Stimulated activated naive CD8-positive, alpha-beta T cell treated with anti-CD3 and anti-CD28 coated beads, Interleukin-15, Interleukin-2, amounts not matched to agents 100 ng/mL and 50 ng/mL, for 24 hours (primary cell): Measurements from ENCODE around the gene SNRPF.

Experiments used
- H3K27ac Mint-ChIP-seq: one replicate; pipeline ENCODE4 v1.8.0; 2021; ENCODE audit warnings: mild to moderate bottlenecking, mixed read lengths
- H3K27me3 Mint-ChIP-seq: one replicate; pipeline ENCODE4 v1.8.0; 2021; ENCODE audit warnings: mixed read lengths
- H3K36me3 Mint-ChIP-seq: one replicate; pipeline ENCODE4 v1.8.0; 2021; ENCODE audit warnings: low read depth, mixed read lengths
- H3K4me1 Mint-ChIP-seq: one replicate; pipeline ENCODE4 v1.8.0; 2021; ENCODE audit warnings: low read depth, mixed read lengths
- H3K4me3 Mint-ChIP-seq: one replicate; pipeline ENCODE4 v1.8.0; 2021; ENCODE audit warnings: mild to moderate bottlenecking, mixed read lengths
- H3K9me3 Mint-ChIP-seq: one replicate; pipeline ENCODE4 v1.8.0; 2021; ENCODE audit warnings: mixed read lengths

The SNRPF gene

GRCh38 chr12:95882080-95882479 is 23.3 kb downstream of the SNRPF start:
- Mint-ChIP-seq H3K27me3 (peaks cover 4% of the 10 kb centered on the region), H3K4me1 (no peaks in the 10 kb centered on the region), H3K36me3 (no peaks in the 10 kb centered on the region), H3K4me3 (no peak overlapping the region), H3K27ac (no peak overlapping the region), H3K9me3 (no peaks in the 10 kb centered on the region)

- Mint-ChIP-seq H3K27me3 (peaks cover 8% of the 10 kb centered on the region), H3K9me3 (no peaks in the 10 kb centered on the region), H3K36me3 (no peaks in the 10 kb centered on the region), H3K4me1 (no peaks in the 10 kb centered on the region), H3K27ac (no peak overlapping the region), H3K4me3 (no peak overlapping the region)
Observed at GRCh38 chr12:95882873-95883272, 24.1 kb downstream of the SNRPF start.

GRCh38 chr12:95884998-95885397 is 26.2 kb downstream of the SNRPF start:
- H3K4me1 Mint-ChIP-seq, result no peaks in the 10 kb centered on the region
- no peaks in the 10 kb centered on the region for H3K9me3 Mint-ChIP-seq
- no peaks in the 10 kb centered on the region for H3K36me3 Mint-ChIP-seq
- H3K4me3 Mint-ChIP-seq, result no peak overlapping the region
- H3K27ac Mint-ChIP-seq, result no peak overlapping the region
- H3K27me3 Mint-ChIP-seq, result peaks cover 11% of the 10 kb centered on the region

GRCh38 chr12:95887311-95887710 is 28.6 kb downstream of the SNRPF start:
- Mint-ChIP-seq H3K4me3 (no peak overlapping the region), H3K27me3 (peaks cover 14% of the 10 kb centered on the region)

GRCh38 chr12:95890958-95891357 is 32.2 kb downstream of the SNRPF start:
- Mint-ChIP-seq H3K27ac (no peak overlapping the region), H3K36me3 (no peaks in the 10 kb centered on the region), H3K9me3 (no peaks in the 10 kb centered on the region), H3K27me3 (peaks cover 23% of the 10 kb centered on the region), H3K4me3 (no peak overlapping the region), H3K4me1 (no peaks in the 10 kb centered on the region)

More at GRCh38 chr12:95887311-95887710, 28.6 kb downstream of the SNRPF start:
- Mint-ChIP-seq H3K4me1 (no peaks in the 10 kb centered on the region), H3K9me3 (no peaks in the 10 kb centered on the region), H3K36me3 (no peaks in the 10 kb centered on the region), H3K27ac (no peak overlapping the region)

- Mint-ChIP-seq H3K9me3 (no peaks in the 10 kb centered on the region), H3K27ac (no peak overlapping the region), H3K4me3 (no peak overlapping the region), H3K27me3 (peaks cover 21% of the 10 kb centered on the region), H3K4me1 (no peaks in the 10 kb centered on the region), H3K36me3 (no peaks in the 10 kb centered on the region)
Observed at GRCh38 chr12:95896846-95897245, 38.1 kb downstream of the SNRPF start.

GRCh38 chr12:95898081-95898480 is 39.3 kb downstream of the SNRPF start:
- peaks cover 25% of the 10 kb centered on the region for H3K27me3 Mint-ChIP-seq
- no peaks in the 10 kb centered on the region for H3K36me3 Mint-ChIP-seq
- no peak overlapping the region for H3K4me3 Mint-ChIP-seq
- no peaks in the 10 kb centered on the region for H3K4me1 Mint-ChIP-seq
- H3K9me3 Mint-ChIP-seq, result peaks cover under 1% of the 10 kb centered on the region
- no peak overlapping the region for H3K27ac Mint-ChIP-seq

- no peaks in the 10 kb centered on the region for H3K4me1 Mint-ChIP-seq
- no peak overlapping the region for H3K27ac Mint-ChIP-seq
- peaks cover 2% of the 10 kb centered on the region for H3K9me3 Mint-ChIP-seq
- H3K27me3 Mint-ChIP-seq, result peaks cover 25% of the 10 kb centered on the region
- H3K36me3 Mint-ChIP-seq, result no peaks in the 10 kb centered on the region
- H3K4me3 Mint-ChIP-seq, result no peak overlapping the region
Observed at GRCh38 chr12:95908573-95908972, 49.8 kb downstream of the SNRPF start.

GRCh38 chr12:95909871-95910270 is 51.1 kb downstream of the SNRPF start:
- Mint-ChIP-seq H3K9me3 (no peaks in the 10 kb centered on the region), H3K27ac (no peak overlapping the region), H3K4me3 (no peak overlapping the region), H3K36me3 (no peaks in the 10 kb centered on the region), H3K4me1 (no peaks in the 10 kb centered on the region), H3K27me3 (peaks cover 28% of the 10 kb centered on the region)
